ENCODE measurements around the gene DNAJB9. TPM values are rescaled to one million over a fixed set of nuclear protein-coding genes. Genes with fewer than 3 reads are reported as not detected.

DNAJB9 gene
- total and polyA plus RNA-seq, 9 of the 15 experiments (the other 6 are each of a cell fraction or from before 2014, with no cell fraction given) = 4.3 to 34.2 (median 9.6) TPM

DNA sequence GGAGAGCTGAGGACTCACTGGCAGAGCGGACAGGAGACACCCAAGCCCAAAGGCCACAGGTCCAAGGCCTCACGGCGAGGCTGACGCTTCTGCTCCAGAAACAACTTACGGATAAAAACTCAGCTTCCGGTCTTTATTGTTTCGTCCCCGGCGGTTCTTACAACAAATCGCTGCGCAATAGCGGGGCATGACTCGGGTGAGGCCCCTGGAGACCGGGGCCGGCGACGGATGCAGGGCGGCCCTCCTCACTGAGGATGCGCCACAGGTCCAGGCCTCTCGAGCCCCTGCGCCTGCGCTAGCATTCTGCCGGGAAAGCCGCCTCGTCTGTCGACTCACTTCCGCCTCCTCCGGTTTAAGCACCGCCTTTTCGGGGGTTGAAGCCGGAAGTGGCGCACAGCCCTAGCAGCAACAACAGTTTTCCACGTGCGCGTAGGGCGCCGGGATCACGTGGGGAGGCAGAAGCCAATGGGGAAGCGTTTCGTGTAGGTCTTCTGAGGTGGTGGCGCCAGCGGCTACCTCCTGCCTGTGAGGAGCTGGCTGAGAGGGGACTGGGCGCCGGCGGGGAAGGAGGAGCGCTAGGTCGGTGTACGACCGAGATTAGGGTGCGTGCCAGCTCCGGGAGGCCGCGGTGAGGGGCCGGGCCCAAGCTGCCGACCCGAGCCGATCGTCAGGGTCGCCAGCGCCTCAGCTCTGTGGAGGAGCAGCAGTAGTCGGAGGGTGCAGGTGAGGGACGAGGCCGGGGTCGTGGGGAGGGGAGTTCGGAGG lies at the start of gene DNAJB9, which contains the start of gene THAP5 (continued):
- TF ChIP-seq TAF9B (IDR thresholded peaks at IDR 0.05; ENCODE audit: partially characterized antibody) = peak; percentile 89
- no peak for TF ChIP-seq ZNF174 (CRISPR knock-in tag; IDR thresholded peaks at IDR 0.05)
- no peak for TF ChIP-seq POLR3A (IDR thresholded peaks at IDR 0.05; ENCODE audit: borderline replicate concordance, extremely low read depth, insufficient read depth, insufficient read length)
- peak; percentile 59 for TF ChIP-seq FOSL1 (tag; conservative IDR thresholded peaks at IDR 0.05)
- TF ChIP-seq IFI16 (CRISPR knock-in tag; IDR thresholded peaks at IDR 0.05) = no peak
- TF ChIP-seq ZSCAN29 (IDR thresholded peaks at IDR 0.05) = 0 out of 2 replicates have a peak, but pooled peaks have one; percentile 64
- TF ChIP-seq WHSC1 (IDR thresholded peaks at IDR 0.05; ENCODE audit: low read length) = no peak
- TF ChIP-seq KLF13 (tag; IDR thresholded peaks at IDR 0.05; ENCODE audit: borderline replicate concordance, low read depth) = 0 out of 2 replicates have a peak, but pooled peaks have one; percentile 5
- TF ChIP-seq E2F1 (CRISPR knock-in tag; IDR thresholded peaks at IDR 0.05) = peak; percentile 96
- peak; percentile 82 for TF ChIP-seq PHF20 (IDR thresholded peaks at IDR 0.05; ENCODE audit: partially characterized antibody)
- TF ChIP-seq ARID4B (CRISPR knock-in tag; IDR thresholded peaks at IDR 0.05) = peak; percentile 73
- TF ChIP-seq EP300 (IDR thresholded peaks at IDR 0.05; ENCODE audit: low read length) = peak; percentile 66
- no peak for TF ChIP-seq MAFF (IDR thresholded peaks at IDR 0.05; ENCODE audit: low read length)
- TF ChIP-seq DPF2 (IDR thresholded peaks at IDR 0.05) = peak; percentile 16; the same call in 1 of the 2 replicates
- TF ChIP-seq HBP1 (CRISPR knock-in tag; IDR thresholded peaks at IDR 0.05) = peak; percentile 90; the same call in 1 of the 2 replicates
- peak; percentile 85 for TF ChIP-seq POLR2AphosphoS5 (IDR thresholded peaks at IDR 0.05; ENCODE audit: control insufficient read depth, insufficient read depth, low read depth, low read length)
- TF ChIP-seq, protein P1, sequence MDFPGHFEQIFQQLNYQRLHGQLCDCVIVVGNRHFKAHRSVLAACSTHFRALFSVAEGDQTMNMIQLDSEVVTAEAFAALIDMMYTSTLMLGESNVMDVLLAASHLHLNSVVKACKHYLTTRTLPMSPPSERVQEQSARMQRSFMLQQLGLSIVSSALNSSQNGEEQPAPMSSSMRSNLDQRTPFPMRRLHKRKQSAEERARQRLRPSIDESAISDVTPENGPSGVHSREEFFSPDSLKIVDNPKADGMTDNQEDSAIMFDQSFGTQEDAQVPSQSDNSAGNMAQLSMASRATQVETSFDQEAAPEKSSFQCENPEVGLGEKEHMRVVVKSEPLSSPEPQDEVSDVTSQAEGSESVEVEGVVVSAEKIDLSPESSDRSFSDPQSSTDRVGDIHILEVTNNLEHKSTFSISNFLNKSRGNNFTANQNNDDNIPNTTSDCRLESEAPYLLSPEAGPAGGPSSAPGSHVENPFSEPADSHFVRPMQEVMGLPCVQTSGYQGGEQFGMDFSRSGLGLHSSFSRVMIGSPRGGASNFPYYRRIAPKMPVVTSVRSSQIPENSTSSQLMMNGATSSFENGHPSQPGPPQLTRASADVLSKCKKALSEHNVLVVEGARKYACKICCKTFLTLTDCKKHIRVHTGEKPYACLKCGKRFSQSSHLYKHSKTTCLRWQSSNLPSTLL (IDR thresholded peaks at IDR 0.05) = no peak
- TF ChIP-seq ZNF41 (CRISPR knock-in tag; conservative IDR thresholded peaks at IDR 0.05) = no peak
- TF ChIP-seq ARID1B (IDR thresholded peaks at IDR 0.05) = peak; percentile 36; the same call in 1 of the 2 replicates

Measured in K562 (cell line).